MM.1S (cell line): Measurements from ENCODE around the gene C16orf92.

Experiments
- DNase-seq: peaks from one replicate; pipeline ENCODE4 v3.0.0-alpha.2; 2015
- H2AFZ ChIP-seq: fragments of 300-600 bp; sonication (generic); 2 replicates; pipeline ENCODE4 v1.6.0; 2016; ENCODE audit warnings: antibody characterized with exemption, low read length
- H3F3A ChIP-seq: fragments of 300-600 bp; sonication (generic); 2 replicates; pipeline ENCODE4 v1.6.1; 2016; ENCODE audit warnings: mild to moderate bottlenecking, antibody characterized with exemption, low read length, moderate library complexity, mixed read lengths; ENCODE audit not compliant: insufficient read depth
- H3K27ac ChIP-seq: fragments of 300-600 bp; sonication (generic); 2 replicates; pipeline ENCODE4 v1.5.1; 2016; ENCODE audit warnings: mild to moderate bottlenecking, low read length
- H3K27me3 ChIP-seq: fragments of 300-600 bp; sonication (generic); replicated peaks from 2 replicates; pipeline ENCODE4 v1.6.0; 2016; ENCODE audit warnings: low read length; ENCODE audit not compliant: insufficient read depth
- H3K36me3 ChIP-seq: fragments of 300-600 bp; sonication (generic); replicated peaks from 2 replicates; pipeline ENCODE4 v1.6.1; 2016; ENCODE audit warnings: mild to moderate bottlenecking, low read length, mixed read lengths; ENCODE audit not compliant: insufficient read depth
- H3K4me1 ChIP-seq: fragments of 300-600 bp; sonication (generic); 2 replicates; pipeline ENCODE4 v1.6.1; 2016; ENCODE audit warnings: low read length, mixed read lengths
- H3K4me2 ChIP-seq: fragments of 300-600 bp; sonication (generic); 2 replicates; pipeline ENCODE4 v1.6.0; 2016; ENCODE audit warnings: low read depth, low read length
- H3K4me3 ChIP-seq: fragments of 300-600 bp; sonication (generic); 2 replicates; pipeline ENCODE4 v1.5.1; 2016; ENCODE audit warnings: low read length, mixed read lengths
- H3K79me2 ChIP-seq: fragments of 300-600 bp; sonication (generic); 2 replicates; pipeline ENCODE4 v1.6.1; 2016; ENCODE audit warnings: mixed run types, low read length, mixed read lengths
- H3K9ac ChIP-seq: fragments of 300-600 bp; sonication (generic); 2 replicates; pipeline ENCODE4 v1.6.1; 2016; ENCODE audit warnings: low read length, mixed read lengths
- H3K9me2 ChIP-seq: fragments of 300-600 bp; sonication (generic); replicated peaks from 2 replicates; pipeline ENCODE4 v1.6.1; 2016; ENCODE audit warnings: mild to moderate bottlenecking, low read length, mixed read lengths; ENCODE audit not compliant: insufficient read depth
- H3K9me3 ChIP-seq: fragments of 300-600 bp; sonication (generic); replicated peaks from 2 replicates; pipeline ENCODE4 v1.6.1; 2016; ENCODE audit warnings: mild to moderate bottlenecking, low read length, mixed read lengths; ENCODE audit not compliant: insufficient read depth
- H4K20me1 ChIP-seq: fragments of 300-600 bp; sonication (generic); 2 replicates; pipeline ENCODE4 v1.6.1; 2016; ENCODE audit warnings: mild to moderate bottlenecking, low read length, moderate library complexity, mixed read lengths; ENCODE audit not compliant: insufficient read depth
- CTCF ChIP-seq: fragments of 300-600 bp; sonication (generic); IDR thresholded peaks from 2 replicates; pipeline ENCODE4 v1.5.1; 2016; ENCODE audit warnings: antibody characterized with exemption, low read length, mixed read lengths
- EZH2 ChIP-seq: fragments of 300-600 bp; sonication (generic); optimal IDR thresholded peaks from 2 replicates; pipeline ENCODE3; 2017; ENCODE audit warnings: low read depth, mild to moderate bottlenecking, antibody characterized with exemption, low read length, mixed read lengths
- EZH2phosphoT487 ChIP-seq: fragments of 300-600 bp; sonication (generic); IDR thresholded peaks from 2 replicates; pipeline ENCODE4 v1.6.1; 2018; ENCODE audit warnings: antibody characterized with exemption, low read length

Gene C16orf92

GRCh38 chr16:30022887-30023286, at the start of gene C16orf92:
Gene C16orf92, plus strand, starts transcription at chr16:30023198. Its CDS starts 143 bp downstream, at chr16:30023341.
- Histone ChIP-seq H3K27me3 (peaks cover 79% of the 10 kb centered on the region), H3K4me2 (no peak within 1 kb of the TSS), H3K9me3 (no peaks in the 10 kb centered on the region), H3K4me1 (no peaks in the 10 kb centered on the region), H3F3A (no peaks in the 10 kb centered on the region), H3K9ac (no peak within 1 kb of the TSS), H4K20me1 (no peaks in the 10 kb centered on the region), H3K4me3 (no peak within 1 kb of the TSS), H2AFZ (no peak within 1 kb of the TSS), H3K79me2 (no peaks in the 10 kb centered on the region), H3K9me2 (no peaks in the 10 kb centered on the region), H3K27ac (no peak within 1 kb of the TSS), H3K36me3 (no peaks in the 10 kb centered on the region)
- DNase-seq: no peak
- TF ChIP-seq CTCF: no peak

- Histone ChIP-seq H3K4me1 (peaks cover 19% of the 10 kb centered on the region), H2AFZ (peak within 1 kb of the TSS; percentile 97), H3K27ac (peak within 1 kb of the TSS; percentile 50; the same call in 1 of the 2 replicates), H3K9me2 (no peaks in the 10 kb centered on the region), H3K4me2 (peak within 1 kb of the TSS; percentile 87), H4K20me1 (no peaks in the 10 kb centered on the region), H3K9me3 (no peaks in the 10 kb centered on the region), H3K9ac (peak within 1 kb of the TSS; percentile 93), H3K79me2 (peaks cover 45% of the 10 kb centered on the region), H3K27me3 (no peaks in the 10 kb centered on the region), H3K4me3 (peak within 1 kb of the TSS; percentile 99), H3K36me3 (no peaks in the 10 kb centered on the region), H3F3A (no peaks in the 10 kb centered on the region)
- peak; percentile 99 for DNase-seq
- no peak for TF ChIP-seq EZH2
- TF ChIP-seq CTCF: no peak
- no peak for TF ChIP-seq EZH2phosphoT487
Measured at GRCh38 chr16:29973384-29974246, 49.4 kb upstream of the C16orf92 start, which contains the start of gene TAOK2. Gene TAOK2, plus strand, starts transcription at chr16:29973868. Its CDS starts 3,905 bp downstream, at chr16:29977773.

GRCh38 chr16:29974291-29975133, 48.5 kb upstream of the C16orf92 start:
- Histone ChIP-seq H3K4me1 (peaks cover 19% of the 10 kb centered on the region), H2AFZ (peak overlapping the region; percentile 97), H3K4me3 (peak overlapping the region; percentile 99), H3F3A (no peaks in the 10 kb centered on the region), H3K36me3 (no peaks in the 10 kb centered on the region), H3K27me3 (no peaks in the 10 kb centered on the region), H4K20me1 (no peaks in the 10 kb centered on the region), H3K79me2 (peaks cover 45% of the 10 kb centered on the region), H3K9me2 (no peaks in the 10 kb centered on the region), H3K4me2 (peak overlapping the region; percentile 87), H3K9ac (peak overlapping the region; percentile 93), H3K9me3 (no peaks in the 10 kb centered on the region), H3K27ac (peak overlapping the region; percentile 50; the same call in 1 of the 2 replicates)
- no peak for DNase-seq
- TF ChIP-seq EZH2: no peak
- no peak for TF ChIP-seq CTCF
- no peak for TF ChIP-seq EZH2phosphoT487
